ENCODE measurements around the gene TRIM41. TPM values are rescaled to one million over a fixed set of nuclear protein-coding genes. Genes with fewer than 3 reads are reported as not detected.

TRIM41 gene
- total and polyA plus RNA-seq, 2 of the 13 experiments (the other 11 are each of a cell fraction or from before 2014, with no cell fraction given): 10.2 to 16.7 TPM

GRCh38 chr5:181217111-181217802 is 5.8 kb upstream of the TRIM41 start (continued):
- TF ChIP-seq GZF1 (CRISPR knock-in tag; IDR thresholded peaks at IDR 0.05): no peak
- no peak for TF ChIP-seq ZNF879 (CRISPR knock-in tag; IDR thresholded peaks at IDR 0.05)
- no peak for TF ChIP-seq ZBTB42 (CRISPR knock-in tag; IDR thresholded peaks at IDR 0.05)
- TF ChIP-seq ZNF780A (CRISPR knock-in tag; IDR thresholded peaks at IDR 0.05): no peak
- no peak for TF ChIP-seq ZNF432 (CRISPR knock-in tag; IDR thresholded peaks at IDR 0.05; ENCODE audit: borderline replicate concordance)
- TF ChIP-seq ZNF407 (CRISPR knock-in tag; IDR thresholded peaks at IDR 0.05; ENCODE audit: not compliant biosample characterization): peak; percentile 44
- no peak for TF ChIP-seq ZFP90 (CRISPR knock-in tag; IDR thresholded peaks at IDR 0.05; ENCODE audit: borderline replicate concordance)
- no peak for TF ChIP-seq ZNF263 (CRISPR knock-in tag; IDR thresholded peaks at IDR 0.05)
- no peak for TF ChIP-seq NFYC (CRISPR knock-in tag; IDR thresholded peaks at IDR 0.05)
- TF ChIP-seq STAT5B (CRISPR knock-in tag; IDR thresholded peaks at IDR 0.05): no peak
